HG03175 (cell line): ENCODE results near the gene TAOK1.
"Not testable (repeated sequence)": the region's sequence is repeated elsewhere in the genome, so short reads cannot be mapped to it uniquely, and the experiment has no call there.

Source experiments
- ATAC-seq: cut with Tn5 transposase; IDR thresholded peaks from one replicate; pipeline ENCODE4 v1.9.1; 2021; ENCODE audit warnings: mild to moderate bottlenecking, moderate library complexity; ENCODE audit not compliant: unreplicated experiment

Gene TAOK1

DNA sequence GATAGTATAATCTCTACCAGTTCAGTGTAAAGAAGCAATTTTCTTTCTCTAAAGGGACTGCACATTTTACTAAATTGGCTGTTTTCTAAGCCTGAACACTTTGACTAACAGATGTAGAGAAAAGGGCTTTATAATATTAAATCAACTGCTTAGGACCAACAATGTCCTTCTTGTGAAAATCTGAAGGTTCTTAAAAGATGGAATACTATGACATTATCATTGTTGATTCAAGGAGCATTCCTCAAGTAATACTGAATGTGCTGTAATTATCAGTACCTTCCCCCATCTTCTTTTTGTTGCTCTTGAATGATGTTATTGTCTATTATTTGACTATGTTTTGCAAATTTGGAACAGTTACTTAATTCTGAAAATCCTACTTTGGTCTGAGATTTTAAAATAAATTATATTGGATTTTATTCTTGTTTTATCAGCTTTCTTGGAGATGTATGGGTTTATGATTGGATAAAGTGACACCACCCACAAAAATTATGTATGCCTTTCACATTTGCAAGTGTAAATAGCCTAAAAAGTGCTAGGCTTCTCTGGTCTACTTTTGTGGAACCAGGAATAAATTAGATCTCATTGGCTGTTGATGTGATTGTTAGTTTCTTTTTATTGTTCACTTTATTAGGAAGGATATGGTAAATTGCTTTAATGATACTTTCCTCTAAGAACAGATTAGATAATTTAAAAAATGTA, 53.0 kb downstream of the TAOK1 start:
- no peak for ATAC-seq

DNA sequence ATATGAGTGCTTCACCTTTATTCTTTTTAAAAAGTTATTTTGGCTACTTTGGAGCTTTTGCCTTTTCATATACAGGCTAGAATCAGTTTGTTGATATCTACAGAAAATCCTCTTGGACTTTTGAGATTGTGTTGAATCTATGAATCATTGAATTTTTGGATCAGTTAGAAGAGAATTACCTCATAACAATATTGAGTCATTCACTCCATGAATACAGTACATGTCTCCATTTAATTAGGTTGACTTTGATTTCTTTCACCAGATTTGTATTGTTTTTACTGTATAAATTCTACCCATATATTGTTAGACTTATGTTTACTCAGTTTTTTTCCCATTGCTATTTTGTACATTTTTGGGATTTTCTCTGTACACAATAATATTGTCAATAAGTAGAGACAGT, 54.4 kb downstream of the TAOK1 start:
- no peak for ATAC-seq

DNA sequence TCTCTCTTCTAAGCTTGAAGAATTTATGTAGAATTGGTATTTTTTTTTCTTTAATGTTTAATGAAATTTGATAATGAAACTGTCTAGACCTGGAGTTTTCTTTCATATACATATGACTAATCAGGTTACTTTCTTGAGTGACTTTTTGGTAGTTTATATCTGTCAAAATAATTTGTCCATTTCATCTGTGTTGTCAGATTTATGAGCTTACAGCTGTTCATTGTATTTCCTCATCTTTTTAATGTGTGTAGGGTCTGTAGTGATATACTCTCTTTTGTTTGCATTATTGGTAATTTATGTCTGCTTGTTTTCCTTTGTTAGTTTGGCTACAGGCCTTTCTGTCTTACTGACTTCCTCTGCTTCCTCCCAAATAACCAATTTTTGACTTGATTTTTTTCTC, 55.7 kb downstream of the TAOK1 start:
- ATAC-seq, result no peak

DNA sequence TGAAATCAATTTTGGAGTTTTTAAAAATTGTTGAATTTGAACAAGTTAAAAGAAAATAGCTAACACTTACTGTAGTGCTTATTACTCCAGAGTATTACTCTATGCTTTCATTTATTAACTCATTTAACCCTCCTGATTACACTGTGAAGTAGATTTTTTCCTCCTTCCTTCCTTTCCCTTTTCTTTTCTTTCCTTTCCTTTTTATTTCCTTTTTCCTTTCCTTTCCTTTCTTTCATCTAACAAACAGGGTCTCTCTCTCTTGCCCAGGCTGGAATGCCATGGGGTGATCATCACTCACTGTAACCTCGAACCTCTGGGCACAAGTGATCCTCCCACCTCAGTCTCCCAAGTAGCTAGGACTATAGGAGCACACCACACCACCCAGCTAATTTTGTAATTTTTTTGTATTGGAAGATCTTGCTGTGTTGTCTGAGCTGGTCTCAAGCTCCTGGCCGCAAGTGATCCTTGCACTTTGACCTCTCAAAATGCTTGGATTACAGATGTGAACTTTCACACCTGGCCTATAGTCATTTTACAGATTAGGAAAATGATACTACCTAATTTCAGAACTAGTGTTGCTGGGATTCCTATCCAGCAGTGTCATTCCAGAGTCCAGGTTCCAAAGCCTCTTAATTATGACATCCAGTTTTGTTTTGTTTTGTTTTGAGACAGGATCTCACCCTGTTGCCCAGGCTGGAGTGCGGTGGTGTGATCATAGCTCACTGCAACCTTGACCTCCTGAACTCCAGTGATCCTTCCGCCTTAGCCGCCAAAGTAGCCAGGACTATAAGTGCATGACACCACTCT, 59.9 kb downstream of the TAOK1 start:
- ATAC-seq, result no peak

DNA sequence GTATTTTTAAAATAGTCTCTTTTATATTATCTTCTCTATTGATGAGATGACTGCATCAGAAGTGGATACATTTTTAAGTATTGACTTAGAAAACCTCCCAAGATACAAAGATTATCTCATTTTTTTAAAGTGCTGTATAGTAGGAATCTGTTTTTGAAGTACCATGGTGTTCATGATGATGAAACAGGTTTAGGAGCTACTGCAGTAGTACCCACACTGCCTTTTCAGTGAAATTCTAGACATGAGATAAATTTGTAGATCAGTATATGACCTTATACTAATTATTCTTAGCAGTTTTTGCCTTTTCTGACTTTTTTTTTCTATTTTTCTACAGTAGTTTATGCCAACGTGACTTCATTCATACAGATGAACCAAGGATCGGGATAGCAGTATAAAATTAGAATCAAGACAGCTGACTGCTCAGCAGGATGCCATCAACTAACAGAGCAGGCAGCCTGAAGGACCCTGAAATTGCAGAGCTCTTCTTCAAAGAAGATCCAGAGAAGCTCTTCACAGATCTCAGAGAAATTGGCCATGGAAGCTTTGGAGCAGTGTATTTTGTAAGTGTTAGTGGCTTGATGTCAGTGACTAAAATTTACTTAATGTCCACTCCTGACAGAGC, 61.1 kb downstream of the TAOK1 start:
- no peak for ATAC-seq

DNA sequence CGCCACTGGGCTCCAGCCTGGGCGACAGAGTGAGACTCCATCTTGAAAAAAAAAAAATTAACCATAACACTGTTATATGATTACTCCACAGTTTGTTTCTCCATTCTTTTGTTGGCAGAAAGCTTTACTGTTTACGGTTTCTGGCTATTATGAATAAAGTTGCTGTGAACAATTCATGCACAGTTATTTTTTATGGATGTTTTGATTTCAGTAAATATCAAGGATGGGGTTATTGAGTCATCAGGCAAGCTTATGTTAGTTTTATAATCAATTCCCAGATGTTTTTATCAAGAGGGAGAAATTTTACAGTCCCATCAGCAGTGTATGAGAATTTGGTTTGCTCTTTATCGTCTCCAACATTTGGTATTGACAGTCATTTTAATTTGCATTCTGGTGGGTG, 67.9 kb downstream of the TAOK1 start:
- ATAC-seq, result no peak

DNA sequence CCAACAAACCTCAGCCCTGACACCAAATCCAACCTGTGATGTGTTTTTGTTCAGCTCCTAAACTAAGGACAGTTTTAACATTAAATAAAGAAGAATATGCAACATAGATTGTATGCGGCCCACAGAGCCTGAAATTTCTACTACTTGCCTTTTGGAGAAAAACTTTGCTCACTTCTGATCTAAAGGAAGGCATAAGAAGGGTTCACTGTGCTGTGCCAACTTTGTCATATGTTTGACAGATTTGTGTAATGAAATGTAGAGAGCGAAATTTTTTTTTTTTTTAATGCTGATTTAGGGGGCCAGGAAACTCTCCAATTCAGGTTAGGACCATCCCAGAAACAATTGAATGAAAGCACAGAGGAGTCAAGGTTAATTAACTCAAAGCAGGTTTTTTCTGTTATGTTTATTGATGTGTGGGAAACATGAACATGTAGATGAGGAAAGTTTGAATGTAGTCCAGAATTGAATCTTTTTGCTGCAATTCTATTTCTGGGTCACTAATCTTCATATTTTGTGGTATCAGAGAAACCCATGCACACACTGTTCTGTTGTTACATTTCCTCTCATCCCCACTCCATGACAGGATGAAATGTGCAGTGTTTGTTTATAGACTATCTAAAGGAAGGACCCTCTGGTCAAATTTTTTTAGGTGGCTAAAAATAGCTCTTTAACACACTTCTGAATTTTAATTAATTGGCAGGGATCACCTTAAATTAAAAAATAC, 71.5 kb downstream of the TAOK1 start:
- no peak for ATAC-seq

DNA sequence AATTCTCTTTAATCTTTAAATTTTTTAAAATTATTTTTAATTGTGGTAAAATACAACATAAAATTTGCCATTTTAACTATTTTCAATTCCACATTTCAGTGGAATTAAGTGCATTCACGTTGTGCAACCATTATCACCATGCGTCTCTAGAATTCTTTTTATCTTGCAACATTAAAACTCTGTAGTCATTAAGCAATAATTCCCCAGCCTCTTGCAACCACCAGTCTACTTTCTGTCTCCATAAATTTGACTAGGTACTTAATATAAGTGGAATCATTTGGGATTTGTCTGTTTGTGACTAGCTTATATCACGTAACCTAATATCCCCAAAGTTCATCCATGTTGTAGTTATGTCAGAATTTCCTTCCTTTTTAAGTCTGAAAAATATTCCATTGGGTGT, 79.1 kb downstream of the TAOK1 start:
- no peak for ATAC-seq

DNA sequence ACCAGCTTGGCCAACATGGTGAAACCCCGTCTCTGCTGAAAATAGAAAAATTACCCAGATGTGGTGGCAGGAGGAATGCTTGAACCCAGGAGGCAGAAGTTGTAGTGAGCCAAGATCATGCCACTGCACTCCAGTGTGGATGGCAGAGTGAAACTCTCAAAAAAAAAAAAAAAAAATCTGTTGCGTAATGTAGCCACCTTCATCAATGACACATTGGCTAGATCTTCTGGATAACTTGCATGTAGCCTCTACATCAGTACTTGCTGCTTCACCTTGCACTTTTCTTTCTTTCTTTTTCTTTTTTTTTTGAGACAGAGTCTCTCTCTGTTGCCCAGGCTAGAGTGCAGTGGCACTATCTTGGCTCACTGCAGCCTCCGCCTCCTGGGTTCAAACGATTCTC, 83.3 kb downstream of the TAOK1 start:
- not testable (repeated sequence) for ATAC-seq

DNA sequence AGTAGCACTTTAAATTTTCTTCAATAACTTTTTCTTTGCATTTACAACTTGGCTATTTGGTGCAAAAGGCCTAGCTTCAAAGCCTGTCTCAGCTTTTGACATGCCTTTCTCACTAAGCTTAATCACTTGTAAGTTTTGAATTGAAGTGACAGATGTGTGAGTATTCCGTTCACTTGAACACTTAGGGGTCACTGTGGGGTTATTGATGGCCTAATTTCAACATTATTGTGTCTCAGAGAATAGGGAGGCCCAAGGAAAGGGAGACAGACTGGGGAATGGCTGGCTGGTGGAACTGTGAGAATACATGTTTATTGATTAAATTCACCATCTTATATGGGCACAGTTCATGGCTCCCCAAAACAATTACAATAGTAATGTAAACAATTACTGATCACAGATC, 84.1 kb downstream of the TAOK1 start:
- no peak for ATAC-seq

DNA sequence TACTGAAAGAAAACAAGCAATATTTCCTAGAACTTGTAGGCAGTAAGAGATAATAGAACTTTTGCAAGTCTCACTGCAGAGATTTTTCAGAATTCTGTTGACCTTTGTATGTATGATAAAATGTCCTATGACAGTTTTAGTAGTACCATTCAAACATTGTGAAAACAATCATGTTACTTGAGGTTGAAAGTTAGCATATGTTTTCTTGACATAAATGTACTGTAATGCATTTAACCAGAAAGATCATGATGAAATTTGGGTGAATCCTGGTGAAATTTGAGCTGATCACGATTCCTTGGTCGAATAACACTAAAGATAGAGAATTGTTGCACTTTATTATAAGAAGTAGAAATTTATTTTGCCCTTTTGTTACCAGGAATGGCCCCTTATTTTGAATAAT, 85.7 kb downstream of the TAOK1 start:
- ATAC-seq, result no peak

DNA sequence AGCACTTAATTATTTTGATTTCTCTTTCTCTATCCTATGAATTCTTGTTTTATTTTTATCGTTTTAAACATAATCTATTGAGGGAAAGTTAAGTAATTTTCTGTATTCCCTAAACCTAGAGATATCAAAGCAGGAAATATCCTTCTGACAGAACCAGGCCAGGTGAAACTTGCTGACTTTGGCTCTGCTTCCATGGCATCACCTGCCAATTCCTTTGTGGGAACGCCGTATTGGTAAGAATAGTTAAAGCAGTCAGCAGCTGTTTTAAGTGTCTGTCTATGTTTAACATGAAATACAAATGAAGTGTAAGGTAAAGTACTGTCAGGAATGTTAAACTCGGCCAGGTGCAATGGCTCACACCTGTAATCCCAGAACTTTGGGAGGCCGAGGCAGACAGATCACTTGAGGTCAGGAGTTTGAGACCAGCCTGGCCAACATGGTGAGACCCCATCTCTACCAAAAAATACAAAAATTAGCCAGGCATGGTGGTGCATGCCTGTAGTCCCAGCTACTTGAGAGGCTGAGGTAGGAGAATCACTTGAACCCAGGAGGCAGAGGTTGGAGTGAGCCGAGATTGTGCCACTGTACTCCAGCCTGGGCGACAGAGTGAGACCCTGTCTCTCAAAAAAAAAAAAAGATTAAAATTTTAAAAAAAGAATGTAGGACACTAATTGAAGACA, 90.2 kb downstream of the TAOK1 start:
- not testable (repeated sequence) for ATAC-seq

DNA sequence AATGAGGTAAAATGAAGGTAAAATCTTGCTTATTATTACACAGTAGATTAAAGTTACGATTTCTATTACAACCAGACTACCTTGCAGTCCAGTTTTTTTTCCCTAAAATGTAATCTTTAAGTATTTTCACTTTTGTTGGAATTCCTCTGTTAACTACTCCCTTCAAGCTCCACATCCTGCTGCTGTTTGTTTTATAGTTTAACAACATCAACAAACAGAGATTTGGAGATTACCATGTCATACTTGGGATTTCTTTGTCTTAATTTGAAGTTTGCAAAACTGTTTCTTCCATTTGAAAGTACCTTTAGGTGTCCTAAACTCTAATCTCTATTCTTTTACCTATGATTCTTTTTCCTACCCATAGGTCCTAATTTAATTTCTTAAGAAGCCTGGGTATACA, 93.3 kb downstream of the TAOK1 start:
- ATAC-seq, result no peak

DNA sequence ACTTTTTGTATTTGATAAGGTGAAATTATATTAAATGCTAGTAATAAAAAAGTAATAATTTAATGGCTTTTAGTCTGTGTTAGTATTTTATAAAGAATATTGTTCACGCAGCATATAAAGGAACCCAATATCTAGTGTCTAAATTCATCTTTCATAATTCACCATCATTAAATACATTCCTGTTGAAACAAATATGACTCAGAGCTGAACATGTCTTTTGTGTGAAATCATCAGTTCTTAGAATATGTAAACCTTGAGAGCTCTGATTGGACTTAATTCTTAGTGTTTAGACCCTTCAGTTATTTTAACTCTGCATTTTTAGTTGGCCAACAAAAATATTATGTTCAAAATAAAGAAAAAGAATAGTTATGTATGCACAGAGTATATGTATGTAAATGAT, 104.8 kb downstream of the TAOK1 start:
- no peak for ATAC-seq

DNA sequence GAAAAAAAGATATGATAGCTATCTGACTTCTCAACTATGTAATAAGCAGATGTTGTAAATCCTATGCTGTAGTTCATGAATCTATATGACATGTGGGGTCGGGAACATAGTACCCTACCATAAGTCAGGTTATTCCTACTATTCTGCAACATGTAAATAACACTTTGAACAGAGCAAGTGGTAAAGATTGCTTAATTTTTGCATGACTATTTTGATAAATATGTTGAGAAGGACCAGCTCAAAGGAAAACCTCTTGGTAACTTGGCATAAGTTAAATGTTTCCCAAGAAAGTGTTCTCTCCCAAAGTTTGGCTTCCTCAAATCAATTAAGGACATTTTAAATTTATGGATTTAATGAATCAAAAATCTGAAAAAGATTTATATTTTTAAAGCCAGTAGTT, 114.5 kb downstream of the TAOK1 start:
- ATAC-seq, result no peak

DNA sequence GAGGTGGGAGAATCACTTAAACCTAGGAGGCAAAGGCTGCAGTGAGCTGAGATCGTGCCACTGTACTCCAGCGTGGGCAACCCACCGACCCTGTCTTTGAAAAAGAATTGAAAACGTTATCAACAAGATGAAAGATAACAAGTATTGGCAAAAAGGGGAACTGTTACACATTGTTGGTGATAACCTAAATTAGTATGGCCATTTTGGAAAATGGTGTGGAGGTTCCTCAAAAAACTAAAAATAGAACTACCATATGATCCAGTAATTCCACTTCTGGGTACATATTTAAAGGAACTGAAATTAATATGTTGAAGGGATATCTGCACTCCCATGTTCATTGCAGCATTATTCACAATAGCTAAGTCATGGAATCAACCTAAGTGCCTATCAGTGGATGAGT, 115.7 kb downstream of the TAOK1 start:
- no peak for ATAC-seq

DNA sequence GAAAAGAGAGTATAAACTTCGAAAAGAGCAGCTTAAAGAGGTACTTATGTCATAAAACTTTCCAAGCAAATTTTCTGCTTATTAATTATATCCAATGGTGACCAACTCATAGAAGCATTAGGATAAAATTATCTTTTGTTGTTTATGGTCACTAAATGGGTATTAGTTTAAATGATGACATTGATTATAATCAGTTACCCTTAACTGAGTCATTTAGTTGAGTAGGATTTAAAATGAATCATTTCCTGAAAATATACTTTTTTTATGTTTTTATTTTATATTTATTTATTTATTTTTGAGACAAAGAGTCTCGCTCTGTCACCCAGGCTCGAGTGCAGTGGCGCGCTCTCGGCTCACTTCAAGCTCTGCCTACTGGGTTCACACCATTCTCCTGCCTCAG, 120.8 kb downstream of the TAOK1 start:
- ATAC-seq, result no peak

DNA sequence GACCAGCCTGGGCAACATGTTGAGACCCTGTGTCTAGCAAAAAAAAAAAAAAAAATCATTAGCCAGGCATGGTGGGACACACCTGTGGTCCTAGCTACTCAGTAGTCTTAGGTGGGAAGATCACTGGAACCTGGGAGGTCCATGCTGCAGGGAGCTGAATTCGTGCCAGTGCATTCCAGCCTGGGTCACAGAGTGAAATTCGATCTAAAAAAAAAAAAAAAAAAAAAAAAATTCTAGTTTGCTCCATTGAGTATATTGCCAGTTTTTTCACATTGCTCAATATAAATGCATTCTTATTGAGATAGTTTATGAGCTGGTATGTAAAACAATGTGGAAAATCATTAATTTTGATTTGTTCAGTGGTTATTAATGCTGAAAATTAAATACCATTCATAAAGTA, 124.6 kb downstream of the TAOK1 start:
- ATAC-seq, result no peak

DNA sequence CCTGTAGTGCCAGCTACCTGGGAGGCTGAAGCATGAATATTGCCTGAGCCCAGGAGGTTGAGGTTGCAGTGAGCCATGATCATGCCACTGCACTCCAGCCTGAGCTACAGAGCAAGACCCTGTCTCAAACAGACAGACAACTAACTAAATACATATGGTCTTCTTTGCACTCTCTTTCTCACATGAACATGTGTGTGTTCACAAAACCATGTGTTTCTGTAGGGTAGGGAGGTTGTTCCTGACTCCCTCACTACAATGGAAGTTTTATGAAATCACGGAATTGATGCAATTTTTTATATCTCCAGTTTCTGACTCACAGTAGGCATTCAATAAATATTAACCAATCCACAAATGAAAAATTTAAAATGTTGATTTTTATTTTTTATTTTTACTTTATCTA, 128.2 kb downstream of the TAOK1 start:
- ATAC-seq, result no peak

DNA sequence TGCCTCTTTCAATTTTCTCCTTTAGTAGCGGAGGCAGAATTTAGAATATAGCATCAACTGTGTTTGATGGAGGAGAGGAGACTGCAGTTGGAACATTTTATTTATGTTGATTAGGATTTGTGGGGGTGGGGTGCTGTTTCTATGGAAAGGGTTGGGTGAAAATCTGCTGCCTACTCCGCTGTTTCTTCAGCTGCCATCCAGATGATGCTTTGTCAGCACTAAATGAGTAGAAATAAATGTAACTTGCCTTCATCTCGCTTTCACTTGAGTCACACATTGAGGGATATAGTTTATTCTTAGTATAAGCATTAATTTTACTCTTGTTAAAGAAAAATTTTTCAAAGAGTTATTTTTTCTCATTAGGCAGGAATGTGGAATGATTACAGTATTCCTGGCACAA, 134.5 kb downstream of the TAOK1 start:
- no peak for ATAC-seq

DNA sequence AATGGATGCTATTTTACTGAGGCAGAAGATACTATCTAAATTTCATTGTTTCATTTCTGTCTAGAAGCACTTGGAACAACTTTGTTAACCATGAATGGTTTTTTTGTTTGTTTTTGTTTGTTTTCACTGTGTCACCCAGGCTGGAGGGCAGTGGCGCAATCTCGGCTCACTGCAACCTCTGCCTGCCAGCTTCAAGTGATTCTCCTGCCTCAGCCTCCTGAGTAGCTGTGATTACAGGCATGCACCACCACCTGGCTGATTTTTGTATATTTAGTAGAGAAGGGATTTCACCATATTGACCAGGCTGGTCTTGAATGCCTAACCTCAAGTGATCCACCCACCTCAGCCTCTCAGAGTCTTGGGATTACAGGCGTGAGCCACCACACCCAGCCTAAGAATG, 136.2 kb downstream of the TAOK1 start:
- no peak for ATAC-seq
